CD4-positive, alpha-beta T cell treated with Interleukin-4 for 1 hour (primary cell): ENCODE measurements around the gene AUNIP.

Experiments used
- DNase-seq, 2 donors: peaks; one replicate each; pipeline ENCODE4 v3.0.0-alpha.2; 2020 to 2022

AUNIP gene, protein sequence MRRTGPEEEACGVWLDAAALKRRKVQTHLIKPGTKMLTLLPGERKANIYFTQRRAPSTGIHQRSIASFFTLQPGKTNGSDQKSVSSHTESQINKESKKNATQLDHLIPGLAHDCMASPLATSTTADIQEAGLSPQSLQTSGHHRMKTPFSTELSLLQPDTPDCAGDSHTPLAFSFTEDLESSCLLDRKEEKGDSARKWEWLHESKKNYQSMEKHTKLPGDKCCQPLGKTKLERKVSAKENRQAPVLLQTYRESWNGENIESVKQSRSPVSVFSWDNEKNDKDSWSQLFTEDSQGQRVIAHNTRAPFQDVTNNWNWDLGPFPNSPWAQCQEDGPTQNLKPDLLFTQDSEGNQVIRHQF

DNA sequence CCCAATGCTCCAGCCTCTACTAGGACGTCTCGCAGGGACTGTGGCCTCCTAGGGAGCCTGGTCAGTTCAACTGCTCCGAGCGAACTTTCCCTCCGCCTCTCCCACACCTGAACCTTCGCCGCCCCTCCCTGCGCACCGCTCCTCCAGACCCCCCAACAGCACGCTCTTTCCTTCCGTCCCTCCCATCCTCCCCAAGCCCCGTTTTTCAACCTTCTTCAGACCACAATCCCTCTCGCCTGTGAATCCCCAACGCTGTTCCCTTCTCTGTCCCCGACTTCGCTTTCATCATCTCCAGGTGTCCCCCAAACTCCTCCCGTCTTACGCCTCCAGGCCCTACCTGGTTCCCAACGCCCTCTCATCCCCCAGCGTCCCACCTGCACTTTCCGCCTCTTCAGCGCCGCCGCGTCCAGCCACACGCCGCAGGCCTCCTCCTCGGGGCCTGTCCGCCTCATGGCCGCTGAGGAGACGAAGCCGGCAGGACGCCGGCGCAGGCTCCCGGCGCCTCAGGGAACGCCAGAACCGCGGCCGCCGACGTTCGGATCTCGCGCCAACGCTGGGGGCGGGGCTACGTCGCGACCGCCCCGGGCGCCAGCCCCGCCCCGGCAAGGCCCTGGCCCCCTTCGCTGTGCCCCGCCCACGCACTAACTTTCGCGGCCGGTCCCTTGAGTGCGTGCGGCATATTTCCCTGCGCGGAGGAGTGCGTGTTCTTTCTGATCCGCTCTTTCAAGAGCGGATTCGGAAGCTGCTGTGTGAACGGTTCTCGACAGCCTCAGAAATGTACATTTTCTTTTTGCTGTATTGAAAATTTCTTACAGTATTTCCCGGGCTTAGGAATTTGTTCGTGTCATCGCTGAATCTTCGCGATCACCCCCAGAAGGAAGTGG is at the start of gene AUNIP:
AUNIP (minus strand) TSS at position 552 of the 884 bp plus-strand sequence; CDS start at position 452, 100 bp downstream.
- peak; percentile 89 to 90 for DNase-seq

DNA sequence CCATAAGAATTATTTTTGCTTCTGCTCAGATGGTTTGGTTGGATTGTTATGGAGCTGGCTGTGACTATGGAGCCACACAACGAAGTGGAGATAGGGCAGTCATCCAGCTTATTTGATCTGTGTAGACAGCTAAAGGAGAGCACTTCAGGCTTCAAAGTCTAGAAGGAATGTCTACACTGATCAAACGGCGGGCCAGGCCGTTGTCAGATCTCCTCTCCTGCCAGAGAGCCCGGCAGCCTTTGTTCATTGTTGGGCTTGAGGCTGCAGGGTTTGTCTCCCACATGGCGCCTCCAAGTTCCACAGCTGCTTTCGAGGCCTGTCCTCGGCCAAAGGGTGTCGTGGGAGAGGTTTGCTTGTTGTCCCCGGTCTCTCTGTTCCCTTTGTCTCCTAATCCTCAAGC is 49.8 kb upstream of the AUNIP start:
- no peak for DNase-seq

DNA sequence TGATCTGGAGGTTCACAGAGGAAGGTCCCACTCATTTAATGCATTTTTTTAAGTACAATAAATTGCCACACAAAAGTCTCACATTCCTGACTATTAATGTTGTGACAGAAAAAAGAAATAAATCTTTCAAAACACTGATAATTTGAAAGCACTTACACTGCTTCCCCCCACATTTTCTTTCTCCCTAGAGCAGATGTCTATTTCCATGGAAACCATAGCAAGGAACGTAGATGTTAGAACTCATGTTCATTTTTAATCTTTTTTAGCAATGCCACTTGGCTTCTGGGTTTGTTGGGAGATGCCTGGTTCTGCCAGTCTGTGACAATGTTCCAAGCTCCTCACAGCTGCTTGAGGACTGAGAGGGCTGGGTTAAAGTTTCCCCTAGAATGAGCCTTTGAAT is 48.9 kb upstream of the AUNIP start:
- no peak for DNase-seq

DNA sequence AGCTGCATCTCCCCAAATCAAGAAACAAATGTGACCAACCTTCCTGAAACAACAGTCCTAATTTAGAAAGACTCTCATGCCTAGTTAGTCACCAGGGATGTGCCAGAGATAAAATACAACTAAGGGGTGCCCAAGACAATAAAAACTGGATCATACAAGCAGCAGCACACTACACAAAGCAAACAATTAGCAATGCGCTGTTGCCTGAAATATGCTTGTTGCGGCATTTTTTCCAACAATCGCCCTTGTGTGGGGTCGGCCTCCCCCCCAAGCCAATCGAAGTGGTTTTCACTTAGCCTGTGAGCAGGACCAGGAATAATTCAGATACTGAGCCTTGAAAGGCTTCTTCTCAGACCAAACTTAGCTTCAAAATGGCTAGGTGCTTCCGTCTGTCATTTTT is 48.3 kb upstream of the AUNIP start:
- DNase-seq = no peak

DNA sequence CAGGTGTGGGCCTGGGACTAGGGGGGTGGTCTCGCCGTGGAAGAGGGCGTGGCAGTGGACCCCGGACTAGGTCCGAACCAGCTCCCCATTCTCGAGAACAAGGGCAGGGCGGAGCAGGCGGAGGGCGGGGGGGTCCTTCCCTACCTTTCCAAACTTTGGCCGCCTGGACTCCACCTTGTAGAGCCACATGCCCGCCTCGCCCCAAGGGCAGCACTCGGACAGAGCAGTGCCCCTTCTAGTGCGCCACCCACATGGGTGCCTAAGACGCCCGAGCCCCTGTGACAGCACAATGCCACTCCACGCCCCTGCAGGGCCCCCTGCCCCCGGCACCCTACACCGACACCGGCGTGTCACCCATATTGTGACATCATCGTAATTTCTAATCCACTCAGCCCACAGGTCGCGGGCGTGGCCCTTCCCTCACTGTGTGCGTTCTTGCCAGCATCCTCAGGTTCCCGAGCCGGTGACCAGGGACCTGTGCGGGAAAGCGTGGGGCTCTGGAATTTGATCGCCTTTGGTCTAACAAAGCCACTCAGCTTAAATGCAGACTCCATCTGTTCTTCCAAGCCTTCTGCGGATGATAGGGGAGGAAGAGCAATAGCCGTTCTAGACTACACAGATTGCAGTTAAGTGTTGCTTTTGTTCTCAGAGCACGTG is 47.5 kb upstream of the AUNIP start:
- DNase-seq = peak; percentile 15 to 44

DNA sequence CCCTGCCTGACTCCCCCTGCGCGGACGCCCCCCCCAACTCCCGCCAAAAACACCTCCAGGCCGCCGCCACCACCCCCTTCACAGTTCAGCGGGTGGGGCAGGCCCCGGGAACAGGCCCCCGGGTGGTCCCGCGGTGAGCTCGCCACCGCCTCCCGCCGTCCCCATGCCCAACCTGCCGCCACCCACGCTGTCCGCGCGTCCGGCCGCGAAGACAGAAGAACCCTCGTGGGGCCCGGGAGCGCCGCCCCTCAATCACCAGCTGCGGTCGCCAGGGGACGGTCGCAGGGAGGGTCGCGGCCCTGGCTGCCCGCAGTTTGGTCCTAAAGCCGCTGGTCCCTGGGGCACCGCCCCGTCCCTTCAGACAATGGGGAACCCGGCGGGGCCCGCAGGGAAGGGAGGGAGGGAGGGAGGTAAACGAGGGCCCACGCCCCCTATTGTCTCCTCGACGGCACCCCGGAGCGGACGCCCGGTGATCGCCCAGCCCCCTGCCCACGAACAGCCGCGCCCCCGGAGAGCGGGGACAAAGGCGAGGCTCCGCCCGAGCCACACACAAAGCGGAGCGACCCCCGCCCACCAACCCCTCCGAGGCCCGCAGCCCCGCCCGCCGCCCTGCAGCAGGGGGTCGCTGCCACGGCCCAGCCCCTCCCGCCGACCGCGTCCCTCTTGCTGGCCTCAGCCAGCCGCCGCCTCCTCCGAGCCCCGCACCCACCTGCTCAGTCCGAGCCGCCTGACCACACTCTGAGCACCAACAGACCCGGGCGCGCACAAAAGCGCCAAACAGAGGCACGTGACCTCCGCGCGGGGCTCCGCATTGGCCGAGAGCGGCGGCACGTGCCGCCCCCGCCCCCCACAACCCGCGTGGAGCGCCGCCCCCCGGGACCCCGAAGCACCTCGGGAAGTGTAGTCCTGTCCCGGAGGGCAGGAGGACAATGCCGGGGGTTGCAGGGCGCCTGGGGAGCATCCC is 46.7 kb upstream of the AUNIP start, which contains the start of gene STMN1:
STMN1 (minus strand) TSS at position 740 of the 964 bp plus-strand sequence. CDS start 1,743 bp downstream, outside the sequence.
- peak; percentile 90 for DNase-seq

DNA sequence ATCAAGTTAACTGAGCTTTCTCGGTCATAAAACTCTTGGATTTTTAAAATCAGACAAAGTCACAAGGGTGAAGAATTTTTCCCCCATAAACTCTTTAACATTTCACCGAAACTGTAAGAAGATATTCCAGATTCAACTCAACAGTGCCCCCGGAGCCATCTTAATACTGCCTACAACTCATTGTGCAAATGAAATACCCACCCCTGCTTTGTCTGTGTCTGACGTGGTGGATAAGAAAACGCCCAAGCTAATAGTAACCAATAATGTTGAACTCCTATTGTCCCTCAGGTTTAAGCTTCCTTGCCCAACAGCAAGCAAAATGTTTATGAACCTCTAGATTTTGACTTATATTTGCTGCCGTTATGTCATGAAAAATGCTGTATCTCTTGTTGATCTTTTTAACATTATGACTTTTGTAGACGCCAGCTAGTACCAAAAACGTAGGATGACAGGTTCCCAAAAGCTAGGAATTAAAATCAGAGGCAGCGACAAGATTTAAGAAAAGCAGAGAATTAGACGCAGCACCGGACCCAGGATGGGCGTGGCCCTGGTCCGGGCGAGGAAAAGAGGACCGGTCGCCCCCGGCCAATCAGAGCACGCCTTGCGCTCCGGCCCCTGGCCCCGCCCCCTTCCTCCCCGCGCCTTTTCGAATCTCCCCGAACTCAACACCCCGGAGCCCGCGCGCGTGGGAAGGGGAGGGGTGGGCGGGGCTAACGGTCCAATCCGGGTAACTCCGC is 45.9 kb upstream of the AUNIP start:
- DNase-seq = peak; percentile 93

DNA sequence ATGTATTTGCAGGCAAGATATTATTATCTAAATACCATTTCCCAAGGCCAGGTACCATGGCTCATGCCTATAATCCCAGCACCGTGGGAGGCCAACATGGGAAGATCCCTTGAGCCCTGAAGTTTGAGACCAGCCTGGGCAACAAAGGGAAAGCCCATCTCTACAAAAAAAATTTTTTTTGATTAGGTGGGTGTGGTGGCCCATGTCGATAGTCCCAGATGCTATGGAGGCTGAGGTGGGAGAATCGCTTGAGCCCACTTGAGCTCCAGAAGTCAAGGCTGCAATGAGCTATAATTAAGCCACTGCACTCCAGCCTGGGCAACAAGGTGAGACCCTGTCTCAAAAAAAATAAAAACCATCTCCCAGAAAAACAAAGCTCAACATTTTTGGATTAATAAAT is 44.7 kb upstream of the AUNIP start:
- DNase-seq = no peak

DNA sequence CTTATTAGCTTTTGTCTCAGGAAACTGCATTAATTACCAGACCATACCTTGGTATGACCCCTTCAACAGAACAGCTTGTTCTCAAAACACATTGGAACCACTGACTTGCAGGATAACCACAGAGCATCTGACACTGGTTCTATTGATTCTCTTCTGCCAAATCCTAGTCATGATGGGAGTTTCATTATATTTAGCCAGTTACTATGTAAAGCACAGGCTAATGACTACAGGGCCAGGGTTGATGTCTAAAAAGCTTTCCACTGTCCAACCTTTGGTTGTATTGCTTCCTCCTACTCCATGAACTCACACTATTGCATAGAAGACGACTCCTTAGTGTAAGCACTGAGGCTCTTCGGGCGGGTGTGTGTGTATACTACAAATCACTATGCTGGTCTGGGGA is 43.2 kb upstream of the AUNIP start:
- no peak for DNase-seq

DNA sequence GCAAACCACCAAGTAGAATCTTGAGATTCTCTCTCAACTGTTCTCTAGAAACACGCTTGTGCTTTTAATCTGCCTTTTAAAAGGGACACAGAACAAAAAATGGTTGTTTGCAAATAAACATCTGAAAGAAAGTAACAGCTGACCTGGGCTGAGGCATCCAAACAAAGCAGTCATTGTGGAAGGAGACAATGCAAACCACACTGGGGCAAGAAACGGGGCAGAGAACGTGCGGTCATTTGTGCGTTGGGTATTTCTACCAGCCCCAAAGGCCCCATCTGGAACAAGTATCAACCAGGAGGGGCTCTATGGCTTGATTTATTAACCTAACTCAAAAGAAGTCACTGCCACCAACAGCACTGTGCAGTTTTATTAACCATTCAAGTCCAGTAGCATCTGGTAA is 41.0 kb upstream of the AUNIP start:
- no peak for DNase-seq

DNA sequence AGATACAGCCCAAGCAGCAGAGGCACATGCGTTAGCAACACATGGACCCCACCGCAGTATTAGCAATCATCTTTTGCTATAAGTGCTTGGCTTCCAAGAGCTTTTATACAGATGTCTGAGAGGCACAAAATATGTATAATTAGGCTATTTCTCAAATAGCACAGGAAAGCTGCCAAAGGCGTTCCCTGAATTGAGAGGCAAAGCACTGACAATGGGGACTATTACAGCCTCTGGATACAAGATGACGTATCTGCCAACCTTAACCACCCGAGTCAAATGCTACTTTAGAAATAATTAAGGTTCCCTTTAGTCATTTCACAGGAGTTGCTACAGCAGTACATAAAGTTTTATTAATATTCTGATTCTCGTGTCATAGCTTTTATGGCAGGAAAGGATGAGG is 40.5 kb upstream of the AUNIP start:
- DNase-seq = no peak

DNA sequence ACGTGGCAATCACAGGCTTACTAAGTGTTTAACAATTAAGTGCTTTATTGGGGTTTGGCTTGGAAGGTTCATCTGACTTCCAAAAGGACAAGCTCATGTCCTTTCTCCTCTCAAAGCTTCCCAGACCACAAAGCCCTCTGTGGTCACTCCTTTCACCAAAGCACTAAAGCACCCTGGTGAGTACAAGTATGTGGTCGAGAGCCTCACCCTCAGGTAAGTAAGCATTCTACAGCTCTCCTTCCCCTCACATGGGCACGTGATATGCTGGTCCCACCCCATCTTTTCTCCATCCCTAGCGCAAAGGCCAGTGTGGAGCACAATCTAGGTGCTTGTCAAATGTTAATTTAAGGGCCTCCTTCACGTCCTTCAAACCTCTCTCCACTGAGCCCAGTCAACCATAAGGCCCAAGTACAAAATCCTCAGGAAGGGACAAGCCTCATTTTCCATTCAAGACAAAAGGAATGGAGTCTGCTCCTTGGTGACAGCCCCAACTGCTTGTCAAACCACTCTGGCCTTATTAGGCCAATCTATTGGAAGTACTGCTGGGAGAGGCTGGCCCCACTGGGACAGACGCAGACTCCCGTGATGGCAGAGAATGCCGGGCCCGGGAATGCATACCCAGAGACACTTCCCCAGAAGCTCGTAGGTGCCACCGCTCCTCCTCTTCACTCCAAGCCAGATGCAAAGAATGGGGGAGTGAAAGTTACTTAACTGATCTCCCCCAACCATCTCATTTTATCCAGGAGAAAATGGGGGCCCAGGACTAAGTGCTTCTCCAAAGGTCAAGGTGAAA is 39.2 kb upstream of the AUNIP start:
- no peak for DNase-seq

DNA sequence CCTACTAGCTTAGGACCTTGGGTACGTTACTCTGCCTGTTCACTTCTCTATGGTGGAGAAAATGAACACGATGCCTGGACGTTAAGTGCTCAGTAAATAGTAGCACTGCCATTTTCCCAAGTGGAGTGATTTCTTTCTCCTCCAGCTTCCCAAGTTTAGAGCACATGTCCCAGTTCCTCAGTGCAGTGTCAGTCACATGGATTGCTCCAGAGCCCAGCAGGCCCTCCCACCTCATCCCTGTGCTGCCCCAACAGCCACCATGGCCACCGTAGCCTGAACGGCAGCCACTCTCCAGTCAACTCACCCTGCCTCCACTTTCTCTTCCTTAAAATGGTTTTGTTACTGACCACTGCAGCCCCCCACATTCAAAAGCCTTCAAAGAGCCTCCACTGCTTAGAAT is 38.5 kb upstream of the AUNIP start:
- no peak for DNase-seq

DNA sequence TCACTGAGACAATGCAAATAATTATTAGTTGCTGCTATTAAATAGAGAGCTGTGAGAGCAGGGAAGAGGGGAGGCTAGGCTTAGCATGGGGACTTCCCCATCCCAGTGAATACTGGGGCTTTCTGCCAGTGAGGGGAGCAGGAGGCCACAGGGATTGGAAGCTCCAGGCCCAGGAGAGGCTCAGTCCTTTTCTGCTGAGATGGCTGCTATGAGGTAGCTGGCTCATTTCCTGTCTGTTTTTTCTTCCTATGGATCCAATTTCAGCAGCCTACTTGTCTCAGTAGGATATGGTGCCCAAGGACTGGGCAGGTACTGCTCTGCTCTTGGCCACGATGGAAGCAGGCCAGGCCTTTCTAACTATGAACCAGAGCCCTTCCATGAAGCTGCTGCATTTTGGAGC is 37.0 kb upstream of the AUNIP start:
- DNase-seq = no peak

DNA sequence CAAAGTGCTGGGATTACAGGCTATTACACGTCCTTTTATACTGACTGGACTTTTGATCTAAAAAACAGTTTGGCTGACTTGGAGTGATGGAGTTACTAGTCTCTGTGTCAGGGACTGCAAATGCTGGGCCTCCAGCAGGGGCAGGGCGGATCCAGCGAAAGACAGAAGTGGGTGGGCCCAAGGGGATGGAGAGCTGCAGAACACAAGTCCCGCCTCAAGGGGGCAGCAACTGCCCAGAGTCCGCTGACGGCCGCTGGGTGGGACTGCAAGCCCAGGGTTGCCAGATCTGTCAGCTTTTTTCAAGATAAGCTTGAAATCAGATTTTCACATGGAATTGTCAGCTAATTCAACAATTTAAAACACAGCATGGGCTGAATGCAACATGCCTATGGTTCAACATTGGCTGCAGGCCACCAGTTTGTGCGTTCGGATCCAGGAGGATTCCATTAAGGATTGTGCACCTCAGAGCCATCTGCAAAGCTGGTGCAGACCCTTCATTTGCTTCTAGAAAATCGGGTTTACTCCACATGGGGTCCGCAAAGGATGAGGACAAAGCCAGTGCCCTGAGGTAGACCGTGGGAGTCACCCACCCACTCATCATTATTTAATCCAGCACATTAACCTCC is 36.2 kb upstream of the AUNIP start:
- DNase-seq = peak; percentile 93 to 94

DNA sequence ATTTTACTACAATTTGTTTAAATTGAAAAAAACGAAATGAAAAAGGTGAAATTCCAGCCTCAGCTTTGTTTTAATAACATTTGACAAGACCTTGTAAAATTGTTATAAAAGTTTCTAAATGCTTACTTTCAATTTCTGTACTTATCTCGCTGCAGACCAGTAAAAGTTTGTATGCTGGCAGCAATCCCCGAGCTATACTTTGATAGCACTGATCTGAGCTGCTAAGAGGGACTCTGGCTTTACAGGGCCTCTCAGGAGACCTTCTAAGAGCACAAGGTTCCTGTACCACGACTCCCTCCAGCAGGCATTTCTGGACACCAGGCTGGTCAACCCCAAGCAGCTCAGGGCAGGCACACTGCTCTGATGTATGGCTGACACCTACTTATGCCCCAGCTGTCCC is 33.9 kb upstream of the AUNIP start:
- no peak for DNase-seq

DNA sequence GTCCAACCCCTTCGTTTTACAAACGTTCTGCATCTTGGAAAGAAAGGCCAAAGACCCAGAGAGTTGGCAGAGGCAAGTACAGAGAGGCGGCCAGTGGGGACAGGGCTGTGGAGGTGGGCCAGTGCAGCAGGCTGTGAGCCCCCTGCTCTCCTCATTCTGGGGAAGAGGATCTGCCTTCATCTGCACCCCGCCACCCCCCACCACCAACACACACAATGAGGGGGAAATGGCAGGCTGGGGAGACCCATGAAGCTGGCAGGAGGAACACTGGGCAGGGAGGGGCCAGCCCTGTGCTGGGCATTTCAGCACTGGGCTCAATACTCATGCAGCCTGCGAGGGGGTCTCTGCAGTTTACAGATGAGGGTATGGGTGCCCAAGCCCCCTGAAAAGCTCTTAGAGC is 32.3 kb upstream of the AUNIP start:
- no peak for DNase-seq

DNA sequence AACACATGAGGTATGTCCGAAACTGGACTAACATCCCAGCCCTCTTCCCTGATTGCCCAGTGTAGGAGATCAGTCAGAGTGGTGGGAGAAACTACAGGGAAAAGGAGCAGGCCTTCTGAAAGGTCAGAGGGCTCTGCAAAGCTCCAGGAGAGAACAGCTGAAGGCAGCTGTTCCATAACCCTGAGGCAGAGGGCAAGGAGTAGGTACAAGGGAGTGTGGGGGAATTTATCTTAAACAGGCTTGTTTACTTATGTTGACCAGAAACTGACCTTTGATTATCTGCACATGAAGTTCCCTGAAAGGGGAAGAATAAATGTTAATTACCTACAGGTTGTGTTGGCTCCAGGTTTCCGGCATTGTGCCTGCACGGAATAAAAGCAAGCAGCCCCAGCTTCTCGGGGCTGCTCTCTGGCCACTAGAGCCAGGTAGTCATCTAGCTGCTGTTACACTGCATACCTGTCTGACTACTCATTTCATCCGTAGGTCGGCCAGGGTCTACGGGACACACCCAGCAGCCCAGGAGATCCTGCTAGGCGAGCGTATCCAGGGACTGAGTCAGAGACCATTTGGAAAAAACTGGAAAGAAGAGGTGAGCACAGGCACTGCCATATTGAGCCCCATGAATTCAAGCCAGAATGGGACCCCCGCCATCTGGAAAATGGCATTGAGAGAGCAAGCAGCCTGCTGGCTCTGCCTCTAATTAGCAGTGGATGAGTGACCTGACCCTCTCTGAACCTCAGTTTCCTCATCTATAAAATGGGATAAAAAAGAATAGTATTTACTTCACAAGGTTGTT is 31.2 kb upstream of the AUNIP start:
- no peak for DNase-seq

DNA sequence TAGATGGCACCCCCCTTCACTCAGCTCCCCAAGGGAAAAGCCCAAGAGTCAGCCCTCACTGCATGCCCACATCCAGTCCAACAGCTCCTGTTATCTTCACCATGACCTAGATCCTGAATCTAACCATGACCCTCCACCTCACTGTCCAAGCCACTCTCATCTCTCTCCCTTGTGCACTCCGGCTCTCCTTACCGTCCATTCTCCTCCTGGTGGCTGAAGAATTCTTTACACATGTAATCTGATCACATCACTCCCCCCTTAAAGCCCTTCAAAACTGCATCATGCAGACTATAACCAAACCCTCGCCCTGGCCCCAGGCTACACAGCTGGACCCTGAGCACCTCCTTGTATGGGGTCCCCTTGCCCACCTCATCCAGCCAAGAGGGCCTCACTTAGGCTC is 30.2 kb upstream of the AUNIP start:
- no peak for DNase-seq
